Ovary (tissue), 9 donors: ENCODE results near the gene UBE2D3. TPM values are rescaled to one million over a fixed set of nuclear protein-coding genes. Genes with fewer than 3 reads are reported as not detected.
A peak's percentile ranks its signal among the peaks of the same experiment; 100 is the strongest.

Experiments used
- DNase-seq, 5 donors: peaks; one replicate each; pipeline ENCODE4 v3.0.0-alpha.2; 2019 to 2020
- H3K27ac ChIP-seq, 2 donors: fragments of 200-600 bp; one replicate each; pipeline versions ENCODE4 v1.5.1 to v1.8.0; 2019 to 2022
- H3K27me3 ChIP-seq: fragments of 200-600 bp; one replicate; pipeline ENCODE4 v1.8.0; 2022
- H3K36me3 ChIP-seq: fragments of 200-600 bp; sonication (generic); one replicate; pipeline ENCODE4 v1.5.1; 2019
- H3K4me1 ChIP-seq: one replicate; pipeline ENCODE4 v1.8.1; 2013; ENCODE audit warnings: mild to moderate bottlenecking, moderate library complexity; ENCODE audit not compliant: insufficient read depth
- H3K4me3 ChIP-seq: fragments of 200-600 bp; sonication (generic); one replicate; pipeline ENCODE4 v1.5.1; 2017
- H3K9me3 ChIP-seq, 2 donors: fragments of 200-600 bp in 1 of 2; sonication (generic) in 1 of 2; one replicate each; pipeline versions ENCODE4 v1.5.1 to v1.8.1; 2013 to 2019; ENCODE audit warnings: mild to moderate bottlenecking in 1 of 2, moderate library complexity in 1 of 2
- EP300 ChIP-seq: sonication (generic); formaldehyde crosslinking; IDR thresholded peaks from one replicate; pipeline ENCODE4 v1.6.1; 2017; ENCODE audit warnings: antibody characterized with exemption
- POLR2A ChIP-seq: fragments of 450-650 bp; IDR thresholded peaks from one replicate; pipeline ENCODE4 v1.6.1; 2017; ENCODE audit warnings: antibody characterized with exemption, mild to moderate bottlenecking, moderate library complexity
- WGBS, 3 donors: extraction: QIAGEN DNeasy Blood & Tissue Kit in 1 of 3; methylation state at CpG; one replicate each; pipeline versions ENCODE4 v1.1.5 to v1.1.7; 2013 to 2017; 5-methylcytosine and 5-hydroxymethylcytosine counted together
- intact Hi-C, 4 donors: fragments of 100-400 bp; cut with DNase I; formaldehyde crosslinking; loops; one replicate each; pipeline versions ENCODE4 v1.11.0 to v1.15.1; 2022 to 2023
- polyA plus RNA-seq, 2 donors: library from polyadenylated mRNA; stranded (reverse); fragments of 200-250 nt in 1 of 2; fragments of 350-450 nt in 1 of 2; fragmentation: Illumina TruSeq in 1 of 2; extraction: RNeasy Lipid Tissue Mini Kit (QIAGEN cat#74804) in 1 of 2; gene quantifications; one replicate each; pipeline ENCODE4 v1.2.3, GENCODE V29; 2013 to 2014
- total RNA-seq, 7 donors: library from RNA; depleted of rRNA in 2 of 7; stranded (reverse); fragments of >200 nt in 2 of 7; fragmentation: NEBNext Ultra II Directional in 3 of 7; extraction: Animal tissue kit (Norgen Biotek cat#: 25700) in 3 of 7; gene quantifications; one replicate each; pipeline versions ENCODE4 v1.1.0 to v1.2.4, GENCODE V29; 2016 to 2023
- TF ChIP-seq, protein P1 (sequence below), 3 donors: fragments of 450-650 bp in 2 of 3; fragments of 200-600 bp in 1 of 3; IDR thresholded peaks; one replicate each; pipeline versions ENCODE4 v1.5.1 to v1.8.0; 2016 to 2022; ENCODE audit warnings: antibody characterized with exemption in 3 of 3, mild to moderate bottlenecking in 1 of 3
- donor health status: DM: no; HTN: no; CAD: no; lungs with moderate emphysema.
- donor health status: DM: no; HTN: no; CAD: no.
- donor health status: Bipolar disorder and iron deficiency.
- donor health status: DM: yes; HTN: yes; CAD: no.
- donor health status: DM: no; HTN: no; CAD: no.
- donor health status: DM: yes; HTN: yes; CAD: no.

UBE2D3 gene
- total and polyA plus RNA-seq, 9 donors, result 163 to 347 (median 258) TPM

DNA sequence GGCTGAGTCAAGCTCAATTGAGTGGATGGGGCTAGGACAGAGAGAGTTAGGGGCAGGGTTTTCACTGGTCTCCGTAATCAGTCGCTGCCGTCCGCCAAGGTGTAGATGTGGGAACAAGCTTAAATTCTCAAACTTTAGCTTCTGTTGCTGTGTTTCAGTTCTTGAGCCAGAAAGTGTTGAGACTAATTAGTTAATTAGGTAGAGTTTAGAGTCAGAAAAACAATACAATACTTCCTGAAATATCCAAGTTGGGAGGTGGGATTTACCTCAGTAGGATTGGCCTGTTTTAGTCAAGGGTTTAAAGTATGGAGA lies 1.1 kb upstream of the UBE2D3 start:
- WGBS, 3 donors, result 0% methylated on average over 4 of the region's 4 CpGs
- H3K4me1 ChIP-seq, result no peaks in the 10 kb centered on the region
- no peaks in the 10 kb centered on the region for H3K9me3 ChIP-seq
- TF ChIP-seq POLR2A (no peak), EP300 (no peak)
- TF ChIP-seq, protein P1, sequence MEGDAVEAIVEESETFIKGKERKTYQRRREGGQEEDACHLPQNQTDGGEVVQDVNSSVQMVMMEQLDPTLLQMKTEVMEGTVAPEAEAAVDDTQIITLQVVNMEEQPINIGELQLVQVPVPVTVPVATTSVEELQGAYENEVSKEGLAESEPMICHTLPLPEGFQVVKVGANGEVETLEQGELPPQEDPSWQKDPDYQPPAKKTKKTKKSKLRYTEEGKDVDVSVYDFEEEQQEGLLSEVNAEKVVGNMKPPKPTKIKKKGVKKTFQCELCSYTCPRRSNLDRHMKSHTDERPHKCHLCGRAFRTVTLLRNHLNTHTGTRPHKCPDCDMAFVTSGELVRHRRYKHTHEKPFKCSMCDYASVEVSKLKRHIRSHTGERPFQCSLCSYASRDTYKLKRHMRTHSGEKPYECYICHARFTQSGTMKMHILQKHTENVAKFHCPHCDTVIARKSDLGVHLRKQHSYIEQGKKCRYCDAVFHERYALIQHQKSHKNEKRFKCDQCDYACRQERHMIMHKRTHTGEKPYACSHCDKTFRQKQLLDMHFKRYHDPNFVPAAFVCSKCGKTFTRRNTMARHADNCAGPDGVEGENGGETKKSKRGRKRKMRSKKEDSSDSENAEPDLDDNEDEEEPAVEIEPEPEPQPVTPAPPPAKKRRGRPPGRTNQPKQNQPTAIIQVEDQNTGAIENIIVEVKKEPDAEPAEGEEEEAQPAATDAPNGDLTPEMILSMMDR (IDR thresholded peaks at IDR 0.05), result no peak
- intact Hi-C loops, result loop anchor here in 1 of 4 donors (1.0 to 5.0 kb wide), 2 partner anchors 40 to 326 kb away; partner anchors contain the start of genes CISD2 and NFKB1
- no peaks in the 10 kb centered on the region for H3K36me3 ChIP-seq
- peak overlapping the region; percentile 99 to 100 for H3K27ac ChIP-seq
- peak overlapping the region; percentile 93 for H3K4me3 ChIP-seq
- H3K27me3 ChIP-seq, result no peaks in the 10 kb centered on the region
- DNase-seq, result no peak

DNA sequence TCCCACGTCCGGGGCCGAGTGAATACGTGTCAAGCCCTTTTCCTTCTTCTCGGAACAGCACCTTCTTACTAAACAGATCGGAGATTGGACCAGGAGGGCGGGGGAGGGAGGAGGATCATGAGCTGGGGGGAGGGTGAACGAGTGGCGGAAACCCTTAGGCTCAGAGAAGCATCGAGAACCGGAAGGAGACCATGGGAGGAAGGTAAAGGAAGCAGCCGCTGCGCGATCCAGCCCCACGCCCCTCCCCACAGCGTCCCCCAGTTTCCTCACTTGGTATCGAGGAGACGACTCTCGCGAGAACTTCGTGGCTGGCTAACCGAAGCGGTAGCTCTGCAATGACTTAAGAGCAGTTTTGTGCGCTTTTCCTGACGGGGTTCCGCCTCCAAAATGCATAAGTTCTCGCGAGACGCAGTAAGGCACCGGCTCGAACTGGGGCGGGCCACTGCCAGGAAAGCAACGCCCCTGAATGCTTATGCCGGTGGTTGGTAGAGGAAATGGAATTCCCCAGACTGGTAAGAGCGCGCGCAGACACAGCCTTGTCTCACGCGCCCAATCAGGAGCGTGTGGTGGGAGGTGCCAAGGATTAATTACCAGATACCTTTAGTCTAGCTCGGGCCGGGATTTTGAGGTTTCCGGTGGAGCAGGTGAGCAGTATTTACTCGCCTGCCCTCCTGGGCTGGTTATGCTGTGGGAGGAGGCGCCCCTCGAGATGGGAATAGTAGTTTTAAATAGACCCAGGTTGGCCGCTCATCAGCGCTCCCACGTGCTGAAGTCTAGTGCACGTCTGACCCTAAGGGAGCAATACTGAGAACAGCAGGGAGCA lies 534 bp upstream of the UBE2D3 start:
- no peaks in the 10 kb centered on the region for H3K4me1 ChIP-seq
- intact Hi-C loops, result loop anchor here in 2 of 4 donors (1.0 to 5.0 kb wide), 3 partner anchors 40 to 326 kb away; partner anchors contain the start of genes CISD2 (in 2 of the 2) and NFKB1 (in 1 of the 2)
- H3K27me3 ChIP-seq, result no peaks in the 10 kb centered on the region
- WGBS, 3 donors, result 0 to 1% (median 0%) methylated on average over 47 to 50 of the region's 50 CpGs
- DNase-seq, result peak; percentile 98 to 100 (median 99)
- no peaks in the 10 kb centered on the region for H3K36me3 ChIP-seq
- peak overlapping the region; percentile 99 to 100 for H3K27ac ChIP-seq
- H3K4me3 ChIP-seq, result peak overlapping the region; percentile 93
- H3K9me3 ChIP-seq, result no peaks in the 10 kb centered on the region
- TF ChIP-seq, protein P1 (IDR thresholded peaks at IDR 0.05), result peak in 1 of 3 donors; percentile 13
- TF ChIP-seq POLR2A (peak; percentile 35), EP300 (peak; percentile 70)

DNA sequence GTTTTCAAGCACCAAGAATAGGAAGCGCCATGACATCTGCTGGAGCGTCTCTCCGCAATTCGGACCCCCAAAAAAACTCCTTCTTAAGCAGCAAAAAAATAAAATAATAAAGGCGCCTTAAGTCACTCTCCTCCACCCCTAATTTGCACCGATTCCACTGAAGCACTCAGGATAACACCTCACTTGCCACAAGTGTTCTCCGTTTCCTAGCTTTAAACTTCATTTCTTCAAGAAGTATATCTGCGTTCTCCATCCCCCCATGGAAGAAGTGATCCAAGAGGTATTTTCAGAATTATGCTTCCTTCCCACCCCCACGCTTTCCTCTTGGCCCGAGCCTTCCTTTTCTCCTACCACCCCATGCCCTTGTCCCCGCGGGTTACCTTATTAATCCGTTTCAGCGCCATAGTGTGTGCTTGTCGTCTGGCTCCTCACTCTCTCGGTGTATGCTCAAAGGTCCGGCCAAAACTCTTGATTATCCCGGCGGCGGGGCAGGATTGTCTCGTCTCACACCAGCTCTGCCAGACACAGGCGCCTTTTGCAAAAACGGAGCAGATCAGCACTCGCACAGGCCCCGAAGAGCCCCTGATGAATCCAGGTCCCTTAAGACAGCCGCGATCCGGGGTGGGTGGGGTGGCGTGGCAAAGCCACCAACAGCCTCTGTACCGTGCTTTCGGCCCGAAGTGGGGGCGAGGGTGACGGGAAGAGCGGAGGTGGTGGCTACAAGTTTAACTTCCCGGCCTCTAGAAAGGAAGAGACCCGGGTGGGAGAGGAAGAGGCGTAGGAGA lies 1.1 kb downstream of the UBE2D3 start:
- DNase-seq, result no peak
- H3K36me3 ChIP-seq, result no peaks in the 10 kb centered on the region
- H3K9me3 ChIP-seq, result no peaks in the 10 kb centered on the region
- no peaks in the 10 kb centered on the region for H3K4me1 ChIP-seq
- peak; percentile 21 for TF ChIP-seq POLR2A
- TF ChIP-seq EP300, result no peak
- H3K4me3 ChIP-seq, result peak overlapping the region; percentile 93
- H3K27me3 ChIP-seq, result no peaks in the 10 kb centered on the region
- intact Hi-C loops, result loop anchor here in 2 of 4 donors (2.0 to 5.0 kb wide), 2 partner anchors 43 to 324 kb away; partner anchors contain the start of genes CISD2 (in 1 of the 2) and NFKB1 (in 1 of the 2)
- H3K27ac ChIP-seq, result peak overlapping the region; percentile 99 to 100
- WGBS, 3 donors, result 0 to 1% (median 1%) methylated on average over 38 of the region's 38 CpGs

DNA sequence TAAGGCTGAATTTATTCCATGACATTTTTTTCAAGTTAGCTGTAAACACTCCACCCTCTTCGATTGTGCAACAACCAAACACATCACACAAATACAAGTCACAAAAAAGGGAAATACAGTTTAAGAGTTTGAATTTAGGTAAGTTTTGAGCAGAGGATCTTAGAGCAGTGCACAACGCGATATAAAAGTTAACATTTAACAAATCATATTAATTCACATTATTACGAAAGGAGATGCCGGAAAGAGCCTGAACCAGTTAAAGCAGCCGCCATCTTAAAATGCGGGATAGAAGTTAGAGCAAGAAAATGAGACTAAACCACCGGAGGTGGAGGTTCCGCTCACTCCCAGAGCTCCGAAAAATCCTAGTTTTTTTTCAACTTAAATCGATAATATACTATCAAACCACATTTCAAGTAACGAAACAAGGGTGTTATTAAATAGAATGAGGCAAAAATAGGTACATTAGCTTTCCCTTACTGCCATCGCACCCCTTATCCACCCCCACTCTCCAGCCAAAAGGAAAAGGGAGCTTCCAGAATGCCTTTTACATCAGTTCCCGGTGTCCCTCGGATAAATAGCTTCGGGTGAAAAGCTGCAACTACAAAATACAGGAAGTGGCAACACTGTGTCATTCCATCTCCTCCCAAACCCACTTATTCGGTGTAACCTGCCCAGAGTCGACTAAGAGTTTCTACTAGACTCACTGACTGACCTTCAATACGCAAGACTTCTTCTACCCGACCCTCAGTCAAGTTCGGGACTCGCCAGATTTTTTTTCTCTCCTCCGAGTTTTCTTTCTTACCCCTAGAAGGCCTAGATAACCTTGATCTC lies 1.9 kb downstream of the UBE2D3 start:
- DNase-seq, result peak in 3 of 5 donors; percentile 12 to 51 (median 23)
- no peaks in the 10 kb centered on the region for H3K9me3 ChIP-seq
- H3K27me3 ChIP-seq, result no peaks in the 10 kb centered on the region
- H3K4me1 ChIP-seq, result no peaks in the 10 kb centered on the region
- 0% methylated on average over 23 of the region's 23 CpGs for WGBS, 3 donors
- no peaks in the 10 kb centered on the region for H3K36me3 ChIP-seq
- TF ChIP-seq POLR2A, result peak; percentile 8
- TF ChIP-seq, protein P1 (IDR thresholded peaks at IDR 0.05), result no peak
- H3K4me3 ChIP-seq, result peak overlapping the region; percentile 93
- peak overlapping the region; percentile 99 to 100 for H3K27ac ChIP-seq
- intact Hi-C loops, result loop anchor here in 2 of 4 donors (2.0 to 5.0 kb wide), 2 partner anchors 43 to 323 kb away; partner anchors contain the start of genes CISD2 (in 1 of the 2) and NFKB1 (in 1 of the 2)
